ENCODE measurements around the gene VPS13C.

DNA sequence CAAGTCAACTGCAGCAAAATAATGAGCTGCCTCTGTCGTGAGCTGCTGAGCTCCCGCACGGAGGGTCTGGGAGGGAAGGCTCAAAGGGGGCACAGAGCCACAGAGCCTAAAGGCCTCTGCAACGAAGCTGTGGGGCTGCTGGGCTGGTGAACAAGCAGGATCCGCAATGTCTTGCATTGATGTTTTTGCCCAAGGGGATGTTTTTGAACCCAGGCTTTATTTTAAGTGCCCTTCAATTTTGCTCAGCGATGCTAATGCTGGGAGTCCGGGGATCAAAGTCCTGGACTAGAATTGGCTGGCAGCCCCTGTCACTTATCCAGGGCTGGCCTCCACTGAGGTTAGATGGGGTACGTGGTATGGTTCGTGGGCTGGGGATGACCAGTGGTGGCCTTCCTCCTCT, 240.0 kb downstream of the VPS13C start:
- TF ChIP-seq, protein P1, sequence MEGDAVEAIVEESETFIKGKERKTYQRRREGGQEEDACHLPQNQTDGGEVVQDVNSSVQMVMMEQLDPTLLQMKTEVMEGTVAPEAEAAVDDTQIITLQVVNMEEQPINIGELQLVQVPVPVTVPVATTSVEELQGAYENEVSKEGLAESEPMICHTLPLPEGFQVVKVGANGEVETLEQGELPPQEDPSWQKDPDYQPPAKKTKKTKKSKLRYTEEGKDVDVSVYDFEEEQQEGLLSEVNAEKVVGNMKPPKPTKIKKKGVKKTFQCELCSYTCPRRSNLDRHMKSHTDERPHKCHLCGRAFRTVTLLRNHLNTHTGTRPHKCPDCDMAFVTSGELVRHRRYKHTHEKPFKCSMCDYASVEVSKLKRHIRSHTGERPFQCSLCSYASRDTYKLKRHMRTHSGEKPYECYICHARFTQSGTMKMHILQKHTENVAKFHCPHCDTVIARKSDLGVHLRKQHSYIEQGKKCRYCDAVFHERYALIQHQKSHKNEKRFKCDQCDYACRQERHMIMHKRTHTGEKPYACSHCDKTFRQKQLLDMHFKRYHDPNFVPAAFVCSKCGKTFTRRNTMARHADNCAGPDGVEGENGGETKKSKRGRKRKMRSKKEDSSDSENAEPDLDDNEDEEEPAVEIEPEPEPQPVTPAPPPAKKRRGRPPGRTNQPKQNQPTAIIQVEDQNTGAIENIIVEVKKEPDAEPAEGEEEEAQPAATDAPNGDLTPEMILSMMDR (IDR thresholded peaks at IDR 0.05), result no peak
- TF ChIP-seq POLR2A (IDR thresholded peaks at IDR 0.05), result no peak
